HepG2 (cell line): ENCODE results near the gene PPP1R7. TPM values are rescaled to one million over a fixed set of nuclear protein-coding genes. Genes with fewer than 3 reads are reported as not detected.

ENCODE experiments used
- ATAC-seq: fragments of 200-7000 bp; cut with Tn5 transposase; 3 replicates; pipeline ENCODE4 v1.9.1; 2020; ENCODE audit warnings: mild to moderate bottlenecking, moderate library complexity
- Bru-seq: library from RNA; stranded (reverse); fragments of 400-500 nt; gene quantifications from one replicate; lab custom pipeline; 2021; lab: Mats Ljungman, UMichigan
- BruChase-seq, 2 experiments: library from RNA; stranded (reverse); fragments of 400-500 nt; gene quantifications; one replicate each; lab custom pipeline; 2021; lab: Mats Ljungman, UMichigan
- BruUV-seq: library from RNA; stranded (reverse); fragments of 400-500 nt; replicated peaks from 2 replicates; lab custom pipeline; 2021; lab: Mats Ljungman, UMichigan
- CTCF ChIA-PET: fragments of 300-600 bp; formaldehyde crosslinking; extraction: SDS; loops from one replicate; lab custom pipeline; 2021; ENCODE audit warnings: low total read pairs, inconsistent platforms, low intra/inter-chr PET ratio; lab: Yijun Ruan, JAX
- POLR2A ChIA-PET: fragments of 350-600 bp; sonication (Branson Sonifier 250); formaldehyde crosslinking; loops from one replicate; lab custom pipeline; 2020; ENCODE audit warnings: antibody characterized with exemption, inconsistent platforms; lab: Yijun Ruan, JAX
- DNase-seq: peaks from one replicate; pipeline ENCODE4 v3.0.0-alpha.2; 2015; ENCODE audit warnings: low spot score
- FAIRE-seq: peaks from 3 replicates; lab custom pipeline; 2011; peaks lifted over from hg19 to GRCh38; lab: Jason Lieb, UNC
- H2AFZ ChIP-seq: one replicate; pipeline ENCODE4 v1.6.1; 2011; ENCODE audit warnings: low read length, inconsistent platforms
- H3K27ac ChIP-seq: fragments of 300-600 bp; 3 replicates; pipeline ENCODE4 v1.8.0; 2011; ENCODE audit warnings: mixed run types, mild to moderate bottlenecking, mixed read lengths, low read length, inconsistent platforms; ENCODE audit not compliant: insufficient read depth; ENCODE audit errors: extremely low read length
- H3K27me3 ChIP-seq, 2 experiments: fragments of 200-600 bp in 1 of 2; 2 replicates in 1 of 2; 3 replicates in 1 of 2; pipeline versions ENCODE4 v1.6.0 to v1.8.0; 2011; ENCODE audit warnings: low read length in 2 of 2, mild to moderate bottlenecking in 2 of 2, moderate library complexity in 2 of 2, inconsistent platforms in 1 of 2; ENCODE audit not compliant: insufficient read depth in 2 of 2, control insufficient read depth in 1 of 2
- H3K36me3 ChIP-seq, 2 experiments: fragments of 200-600 bp in 1 of 2; replicated peaks in 1 of 2; 2 replicates in 1 of 2; 3 replicates in 1 of 2; pipeline versions ENCODE4 v1.5.1 to v1.8.0; 2011; ENCODE audit warnings: low read length in 2 of 2, inconsistent platforms in 1 of 2; ENCODE audit not compliant: insufficient read depth in 2 of 2, control insufficient read depth in 1 of 2
- H3K4me1 ChIP-seq: 2 replicates; pipeline ENCODE4 v1.5.1; 2012; ENCODE audit warnings: low read length, inconsistent platforms; ENCODE audit not compliant: insufficient read depth
- H3K4me2 ChIP-seq: 2 replicates; pipeline ENCODE4 v1.6.0; 2011; ENCODE audit warnings: low read depth, low read length, inconsistent platforms
- H3K4me3 ChIP-seq, 3 experiments: fragments of 200-600 bp in 1 of 3; sonication (generic), shearing (Covaris generic) in 1 of 3; replicated peaks in 1 of 3; 2 replicates each; pipeline ENCODE4 v1.5.1; 2011 to 2016; ENCODE audit warnings: low read length in 3 of 3, inconsistent platforms in 2 of 3, low read depth in 2 of 3, mild to moderate bottlenecking in 2 of 3, control low read depth in 1 of 3, mixed read lengths in 1 of 3; ENCODE audit not compliant: insufficient read depth in 1 of 3
- H3K79me2 ChIP-seq: one replicate; pipeline ENCODE4 v1.6.1; 2011; ENCODE audit warnings: low read length, inconsistent platforms; ENCODE audit not compliant: insufficient read depth
- H3K9ac ChIP-seq: 2 replicates; pipeline ENCODE4 v1.6.0; 2011; ENCODE audit warnings: mild to moderate bottlenecking, low read depth, low read length, inconsistent platforms; ENCODE audit not compliant: insufficient read depth
- H3K9me3 ChIP-seq: 2 replicates; pipeline ENCODE4 v1.5.1; 2012; ENCODE audit warnings: mild to moderate bottlenecking, low read length
- H4K20me1 ChIP-seq: 2 replicates; pipeline ENCODE4 v1.6.0; 2011; ENCODE audit warnings: inconsistent platforms, mild to moderate bottlenecking, low read length, moderate library complexity; ENCODE audit not compliant: insufficient read depth
- MXI1 ChIP-seq: IDR thresholded peaks from 3 replicates; pipeline ENCODE4 v1.6.1; 2012; ENCODE audit warnings: low read depth, low read length, inconsistent platforms, borderline replicate concordance
- WGBS: methylation state at CpG from one replicate; pipeline ENCODE4 v1.1.6; 2017; ENCODE audit warnings: low lambda C conversion rate; 5-methylcytosine and 5-hydroxymethylcytosine counted together
- in situ Hi-C: cut with HindIII; loops from 2 replicates; pipeline ENCODE4 v1.10.0; 2017; ENCODE audit warnings: low pct_unique_long_range_greater_than_20kb; ENCODE audit not compliant: extremely low pct_ligation_motif_present
- intact Hi-C: fragments of 100-400 bp; cut with micrococcal nuclease; formaldehyde crosslinking; loops from one replicate; pipeline ENCODE4 v1.10.0; 2022; ENCODE audit not compliant: unreplicated experiment
- long read RNA-seq, 2 experiments: library from RNA in 1 of 2; library from polyadenylated mRNA in 1 of 2; stranded (forward) in 1 of 2; unstranded in 1 of 2; transcript quantifications; one replicate each; pipeline ENCODE4 v2.0.0, GENCODE V29; 2019 to 2022
- polyA minus RNA-seq, 3 experiments: library from RNA; depleted of rRNA, polyadenylated mRNA; stranded (reverse); fragments of >200 nt; gene quantifications; 2 replicates each; pipeline ENCODE4 v1.2.3, GENCODE V29; 2011; ENCODE audit warnings: low replicate concordance in 1 of 3
- polyA plus RNA-seq, 8 experiments: library from polyadenylated mRNA; depleted of rRNA in 3 of 8; stranded (reverse) in 7 of 8; unstranded in 1 of 8; fragments of >200 nt; fragmentation: Illumina TruSeq in 4 of 8; extraction: Trizol in 4 of 8; gene quantifications; 2 replicates each; pipeline versions ENCODE4 v1.2.1 to v1.2.3, GENCODE V29; 2011 to 2016; ENCODE audit warnings: low read depth in 4 of 8, missing spikeins in 1 of 8, mixed read lengths in 1 of 8; ENCODE audit not compliant: insufficient read depth in 1 of 8
- total RNA-seq, 5 experiments: library from RNA; depleted of rRNA; stranded (reverse); fragments of >200 nt; fragmentation: Illumina TruSeq; extraction: Trizol; gene quantifications; 2 replicates each; pipeline ENCODE4 v1.2.3, GENCODE V29; 2016; ENCODE audit warnings: low read depth in 1 of 5
- TF ChIP-seq, protein P1 (sequence below): sonication (generic); formaldehyde crosslinking; IDR thresholded peaks from 2 replicates; pipeline ENCODE4 v1.5.1; 2020; ENCODE audit warnings: mild to moderate bottlenecking, missing genetic modification reagents, moderate library complexity
- TF ChIP-seq, protein P2 (sequence below): sonication (generic); formaldehyde crosslinking; IDR thresholded peaks from 2 replicates; pipeline ENCODE4 v1.8.1; 2023; ENCODE audit warnings: missing genetic modification reagents, mild to moderate bottlenecking, borderline replicate concordance

The PPP1R7 gene, protein sequence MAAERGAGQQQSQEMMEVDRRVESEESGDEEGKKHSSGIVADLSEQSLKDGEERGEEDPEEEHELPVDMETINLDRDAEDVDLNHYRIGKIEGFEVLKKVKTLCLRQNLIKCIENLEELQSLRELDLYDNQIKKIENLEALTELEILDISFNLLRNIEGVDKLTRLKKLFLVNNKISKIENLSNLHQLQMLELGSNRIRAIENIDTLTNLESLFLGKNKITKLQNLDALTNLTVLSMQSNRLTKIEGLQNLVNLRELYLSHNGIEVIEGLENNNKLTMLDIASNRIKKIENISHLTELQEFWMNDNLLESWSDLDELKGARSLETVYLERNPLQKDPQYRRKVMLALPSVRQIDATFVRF
- 67.9 and 77.2 TPM in 2 replicates for total RNA-seq (2016; rRNA removed; fragmentation: Illumina TruSeq; extraction: Trizol)
- total RNA-seq (2016; cell fraction: cytosol; rRNA removed; fragmentation: Illumina TruSeq; extraction: Trizol; ENCODE audit: low read depth) = 27.7 and 40.5 TPM in 2 replicates
- 78.8 and 81.3 TPM in 2 replicates for total RNA-seq (2016; cell fraction: insoluble cytoplasmic fraction; rRNA removed; fragmentation: Illumina TruSeq; extraction: Trizol)
- 33.9 and 34.7 TPM in 2 replicates for total RNA-seq (2016; cell fraction: membrane; rRNA removed; fragmentation: Illumina TruSeq; extraction: Trizol)
- total RNA-seq (2016; cell fraction: nucleus; rRNA removed; fragmentation: Illumina TruSeq; extraction: Trizol) = 31.6 and 35.8 TPM in 2 replicates
- polyA plus RNA-seq (2011; rRNA removed) = 27.4 and 33.3 TPM in 2 replicates
- 19.4 and 25.1 TPM in 2 replicates for polyA plus RNA-seq (2011; cell fraction: cytosol; rRNA removed)
- polyA plus RNA-seq (2011; cell fraction: nucleus; rRNA removed) = 14.7 and 16.8 TPM in 2 replicates
- polyA plus RNA-seq (2012) = 43.0 and 56.8 TPM in 2 replicates
- polyA plus RNA-seq (2016; cell fraction: cytosol; fragmentation: Illumina TruSeq; extraction: Trizol; ENCODE audit: low read depth) = 29.9 and 37.7 TPM in 2 replicates
- 99.4 and 106 TPM in 2 replicates for polyA plus RNA-seq (2016; cell fraction: insoluble cytoplasmic fraction; fragmentation: Illumina TruSeq; extraction: Trizol; ENCODE audit: low read depth)
- polyA plus RNA-seq (2016; cell fraction: membrane; fragmentation: Illumina TruSeq; extraction: Trizol; ENCODE audit: low read depth) = 34.4 and 34.7 TPM in 2 replicates
- polyA plus RNA-seq (2016; cell fraction: nucleus; fragmentation: Illumina TruSeq; extraction: Trizol; ENCODE audit: insufficient read depth, low read depth) = 52.8 and 60.1 TPM in 2 replicates
- polyA minus RNA-seq (2011; rRNA and poly(A)+ RNA removed; ENCODE audit: low replicate concordance) = 22.5 and 25.7 TPM in 2 replicates
- polyA minus RNA-seq (2011; cell fraction: cytosol; rRNA and poly(A)+ RNA removed) = 18.4 and 24.7 TPM in 2 replicates
- 24.0 and 27.0 TPM in 2 replicates for polyA minus RNA-seq (2011; cell fraction: nucleus; rRNA and poly(A)+ RNA removed)
- Bru-seq, nascent RNA = percentile 54 among the genes with signal in this experiment
- percentile 54 among the genes with signal in this experiment for BruChase-seq, experiment 1, labeled RNA remaining after a 6-hour chase
- BruChase-seq, experiment 2, labeled RNA remaining after a 2-hour chase = percentile 52 among the genes with signal in this experiment
- long read RNA-seq, experiment 1, transcript PPP1R7-201 (10 exons, 2,386 nt) = major isoform, 23 of 49 reads
- long read RNA-seq, experiment 1, transcript PPP1R7-206 (9 exons, 965 nt) = minor isoform, 7 of 49 reads
- long read RNA-seq, experiment 1, transcript PPP1R7-202 (9 exons, 1,954 nt) = minor isoform, 5 of 49 reads
- long read RNA-seq, experiment 1, partial matches to known transcripts = 8 of 49 reads
- long read RNA-seq, experiment 1, other reads (novel, unspliced or antisense) = 5 of 49 reads
- long read RNA-seq, experiment 2, transcript PPP1R7-202 (9 exons, 1,954 nt) = minor isoform, 5 of 118 reads
- long read RNA-seq, experiment 2, transcript PPP1R7-201 (10 exons, 2,386 nt) = major isoform, 51 of 118 reads
- long read RNA-seq, experiment 2, partial matches to known transcripts = 42 of 118 reads
- long read RNA-seq, experiment 2, other reads (novel, unspliced or antisense) = 12 of 118 reads

DNA sequence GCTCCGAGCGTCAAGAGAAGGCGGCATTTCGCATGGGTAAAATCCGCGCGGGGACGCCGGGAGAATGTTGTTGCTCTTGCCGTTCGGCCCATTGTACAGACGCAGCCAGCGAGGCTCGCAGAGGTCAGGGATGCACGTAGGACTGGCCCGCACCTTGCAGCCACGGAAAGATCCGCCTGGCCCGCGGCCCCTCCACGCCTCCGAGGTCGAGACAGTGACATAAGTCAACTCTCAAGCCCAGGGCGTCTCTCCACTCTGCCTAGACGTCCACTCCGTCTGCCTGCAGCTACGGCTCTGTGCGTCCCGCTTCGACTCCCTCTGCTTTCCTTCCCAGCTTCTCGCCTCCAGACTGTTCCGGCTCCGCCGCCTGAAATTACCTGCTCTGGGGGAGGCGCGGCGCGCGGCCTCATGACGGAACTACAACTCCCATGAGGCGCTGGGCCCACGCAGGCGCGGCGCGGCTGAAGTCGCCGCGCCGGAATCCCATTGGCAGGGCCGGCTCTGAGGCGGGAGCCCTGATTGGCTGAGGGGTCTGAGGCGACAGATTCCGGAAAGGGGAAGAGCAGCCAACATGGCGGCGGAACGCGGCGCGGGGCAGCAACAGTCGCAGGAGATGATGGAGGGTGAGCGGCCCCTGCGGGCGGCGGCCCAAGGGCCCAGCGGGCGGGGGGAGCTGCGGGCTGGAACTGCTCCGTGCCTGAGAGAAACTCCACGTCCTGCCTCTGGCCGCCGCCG is at the start of gene PPP1R7:
Gene PPP1R7 (plus strand): TSS at position 543 of the 735 bp plus-strand sequence. CDS start 29 bp downstream, at position 572.
- FAIRE-seq (peak; percentile 85), DNase-seq (peak; percentile 94), ATAC-seq (peak; percentile 87)
- no peaks in the 10 kb centered on the region for H3K9me3 ChIP-seq
- no TSS peak for BruUV-seq
- H3K9ac ChIP-seq = peak within 1 kb of the TSS; percentile 81
- peak within 1 kb of the TSS; percentile 87 for H2AFZ ChIP-seq
- H3K79me2 ChIP-seq = peaks cover 22% of the 10 kb centered on the region
- peak within 1 kb of the TSS; percentile 83 to 96 (median 91) for H3K4me3 ChIP-seq
- ChIA-PET POLR2A (interaction anchor here (0.7 to 2.7 kb wide), 18 partner anchors 14 to 460 kb away, joined by 3 to 21 read pairs (median 4); partner anchors contain the start of gene MTERF4), CTCF (interaction anchor here (1.9 kb wide), 1 partner anchor 72 kb away, joined by 9 read pairs; no protein-coding TSS in a partner anchor)
- peak within 1 kb of the TSS; percentile 36 for H3K27ac ChIP-seq
- peaks cover 25% of the 10 kb centered on the region for H3K4me1 ChIP-seq
- no peaks in the 10 kb centered on the region; a peak in 1 of 5 replicates for H3K27me3 ChIP-seq
- no peaks in the 10 kb centered on the region for H4K20me1 ChIP-seq
- intact Hi-C loops = loop anchor here (1.0 to 2.0 kb wide), 4 partner anchors 47 to 72 kb away; partner anchors contain the start of gene MTERF4
- peaks cover 3 to 11% of the 10 kb centered on the region in 2 experiments; a peak in 3 of 5 replicates for H3K36me3 ChIP-seq
- WGBS = 0% methylated on average over 39 of the region's 73 CpGs
- H3K4me2 ChIP-seq = peak within 1 kb of the TSS; percentile 99
- in situ Hi-C loops = no loop called here
- TF ChIP-seq, protein P1, sequence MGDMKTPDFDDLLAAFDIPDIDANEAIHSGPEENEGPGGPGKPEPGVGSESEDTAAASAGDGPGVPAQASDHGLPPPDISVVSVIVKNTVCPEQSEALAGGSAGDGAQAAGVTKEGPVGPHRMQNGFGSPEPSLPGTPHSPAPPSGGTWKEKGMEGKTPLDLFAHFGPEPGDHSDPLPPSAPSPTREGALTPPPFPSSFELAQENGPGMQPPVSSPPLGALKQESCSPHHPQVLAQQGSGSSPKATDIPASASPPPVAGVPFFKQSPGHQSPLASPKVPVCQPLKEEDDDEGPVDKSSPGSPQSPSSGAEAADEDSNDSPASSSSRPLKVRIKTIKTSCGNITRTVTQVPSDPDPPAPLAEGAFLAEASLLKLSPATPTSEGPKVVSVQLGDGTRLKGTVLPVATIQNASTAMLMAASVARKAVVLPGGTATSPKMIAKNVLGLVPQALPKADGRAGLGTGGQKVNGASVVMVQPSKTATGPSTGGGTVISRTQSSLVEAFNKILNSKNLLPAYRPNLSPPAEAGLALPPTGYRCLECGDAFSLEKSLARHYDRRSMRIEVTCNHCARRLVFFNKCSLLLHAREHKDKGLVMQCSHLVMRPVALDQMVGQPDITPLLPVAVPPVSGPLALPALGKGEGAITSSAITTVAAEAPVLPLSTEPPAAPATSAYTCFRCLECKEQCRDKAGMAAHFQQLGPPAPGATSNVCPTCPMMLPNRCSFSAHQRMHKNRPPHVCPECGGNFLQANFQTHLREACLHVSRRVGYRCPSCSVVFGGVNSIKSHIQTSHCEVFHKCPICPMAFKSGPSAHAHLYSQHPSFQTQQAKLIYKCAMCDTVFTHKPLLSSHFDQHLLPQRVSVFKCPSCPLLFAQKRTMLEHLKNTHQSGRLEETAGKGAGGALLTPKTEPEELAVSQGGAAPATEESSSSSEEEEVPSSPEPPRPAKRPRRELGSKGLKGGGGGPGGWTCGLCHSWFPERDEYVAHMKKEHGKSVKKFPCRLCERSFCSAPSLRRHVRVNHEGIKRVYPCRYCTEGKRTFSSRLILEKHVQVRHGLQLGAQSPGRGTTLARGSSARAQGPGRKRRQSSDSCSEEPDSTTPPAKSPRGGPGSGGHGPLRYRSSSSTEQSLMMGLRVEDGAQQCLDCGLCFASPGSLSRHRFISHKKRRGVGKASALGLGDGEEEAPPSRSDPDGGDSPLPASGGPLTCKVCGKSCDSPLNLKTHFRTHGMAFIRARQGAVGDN (CRISPR knock-in tag) = peak; percentile 51; the same call in 1 of the 2 replicates
- TF ChIP-seq, protein P2, sequence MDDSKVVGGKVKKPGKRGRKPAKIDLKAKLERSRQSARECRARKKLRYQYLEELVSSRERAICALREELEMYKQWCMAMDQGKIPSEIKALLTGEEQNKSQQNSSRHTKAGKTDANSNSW (CRISPR knock-in tag) = 0 out of 2 replicates have a peak, but pooled peaks have one; percentile 4
- TF ChIP-seq MXI1 = peak; percentile 79; the same call in 1 of the 3 replicates
